Omental fat pad (tissue), 4 donors: Measurements from ENCODE around the gene MGMT. TPM values are rescaled to one million over a fixed set of nuclear protein-coding genes. Genes with fewer than 3 reads are reported as not detected.

Experiments used
- ATAC-seq: fragments of 150-250 bp; one replicate; pipeline ENCODE4 v1.9.1; 2016; ENCODE audit warnings: mild to moderate bottlenecking, moderate library complexity; ENCODE audit not compliant: low FRiP score
- DNase-seq: peaks from one replicate; pipeline ENCODE4 v3.0.0-alpha.2; 2019; ENCODE audit warnings: low spot score
- total RNA-seq, 4 donors: library from RNA; depleted of rRNA; stranded (reverse); fragments of >200 nt; gene quantifications; one replicate each; pipeline ENCODE4 v1.1.0, GENCODE V29; 2016
- TF ChIP-seq, protein P1 (sequence below), 3 donors: fragments of 450-650 bp; IDR thresholded peaks; one replicate each; pipeline ENCODE4 v1.5.1; 2016 to 2017; ENCODE audit warnings: antibody characterized with exemption in 3 of 3, mild to moderate bottlenecking in 3 of 3, moderate library complexity in 2 of 3

MGMT gene
- total RNA-seq, 4 donors from 2014 or later, result 27.3 to 56.6 (median 35.4) TPM

DNA sequence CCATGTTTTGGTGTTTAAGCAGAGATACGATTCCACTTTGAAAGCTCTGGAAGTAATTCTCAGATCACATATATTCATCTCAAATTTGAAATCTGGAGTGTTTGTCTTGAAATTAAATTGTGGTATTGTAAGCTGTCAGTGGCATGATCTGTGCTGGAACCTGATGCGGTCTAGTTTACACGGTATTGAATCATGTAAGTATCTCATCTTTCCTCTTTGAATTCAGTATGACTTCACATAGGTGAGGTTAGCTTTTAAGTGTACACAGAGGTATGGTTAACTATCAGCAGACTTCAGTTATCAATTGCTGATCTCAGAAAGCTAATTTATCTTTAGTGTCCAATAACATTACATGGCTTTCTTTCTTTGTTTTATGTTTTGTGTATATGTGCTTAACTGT, 155.2 kb downstream of the MGMT start:
- DNase-seq (no peak), ATAC-seq (no peak)
- TF ChIP-seq, protein P1, sequence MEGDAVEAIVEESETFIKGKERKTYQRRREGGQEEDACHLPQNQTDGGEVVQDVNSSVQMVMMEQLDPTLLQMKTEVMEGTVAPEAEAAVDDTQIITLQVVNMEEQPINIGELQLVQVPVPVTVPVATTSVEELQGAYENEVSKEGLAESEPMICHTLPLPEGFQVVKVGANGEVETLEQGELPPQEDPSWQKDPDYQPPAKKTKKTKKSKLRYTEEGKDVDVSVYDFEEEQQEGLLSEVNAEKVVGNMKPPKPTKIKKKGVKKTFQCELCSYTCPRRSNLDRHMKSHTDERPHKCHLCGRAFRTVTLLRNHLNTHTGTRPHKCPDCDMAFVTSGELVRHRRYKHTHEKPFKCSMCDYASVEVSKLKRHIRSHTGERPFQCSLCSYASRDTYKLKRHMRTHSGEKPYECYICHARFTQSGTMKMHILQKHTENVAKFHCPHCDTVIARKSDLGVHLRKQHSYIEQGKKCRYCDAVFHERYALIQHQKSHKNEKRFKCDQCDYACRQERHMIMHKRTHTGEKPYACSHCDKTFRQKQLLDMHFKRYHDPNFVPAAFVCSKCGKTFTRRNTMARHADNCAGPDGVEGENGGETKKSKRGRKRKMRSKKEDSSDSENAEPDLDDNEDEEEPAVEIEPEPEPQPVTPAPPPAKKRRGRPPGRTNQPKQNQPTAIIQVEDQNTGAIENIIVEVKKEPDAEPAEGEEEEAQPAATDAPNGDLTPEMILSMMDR (IDR thresholded peaks at IDR 0.05), result no peak

DNA sequence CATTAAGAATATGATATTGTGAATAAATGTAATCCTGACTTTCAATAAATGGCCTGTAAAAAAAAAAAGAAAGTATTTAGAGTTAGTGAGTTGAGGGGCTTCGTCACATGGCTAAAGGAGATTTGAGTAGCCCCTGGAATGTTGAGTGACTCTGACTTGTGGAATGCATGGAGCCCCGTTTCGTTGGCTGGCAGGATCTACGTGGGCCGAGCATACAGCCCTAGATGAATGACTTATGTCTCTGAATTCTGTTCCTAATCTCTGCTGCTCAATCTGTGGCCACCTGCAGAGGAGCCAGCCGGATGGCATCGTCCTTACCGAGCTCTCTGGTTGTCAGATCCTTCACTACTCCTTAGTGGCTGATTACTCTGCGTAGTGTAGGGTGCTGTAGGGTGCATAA, 155.7 kb downstream of the MGMT start:
- TF ChIP-seq, protein P1 (IDR thresholded peaks at IDR 0.05), result no peak
- ATAC-seq (no peak), DNase-seq (no peak)

DNA sequence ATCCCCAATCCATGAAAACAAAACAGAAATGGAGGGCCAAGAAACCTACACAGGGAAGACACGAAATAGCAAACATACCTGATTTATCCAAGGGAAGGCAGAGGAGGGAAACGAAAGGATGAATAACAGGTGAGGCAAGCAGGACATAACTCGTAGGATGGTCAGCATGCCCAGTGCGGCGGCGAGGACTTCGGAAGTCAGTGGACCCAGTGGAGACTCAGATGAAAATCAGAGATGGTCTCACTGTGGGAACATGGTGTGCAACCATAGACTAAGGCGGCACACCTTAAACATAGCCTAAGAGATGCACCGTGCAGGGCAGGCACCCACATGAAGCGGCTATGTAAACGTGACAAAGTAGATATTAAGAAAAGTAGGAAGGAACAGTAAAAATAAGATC, 157.5 kb downstream of the MGMT start:
- ATAC-seq, result no peak
- TF ChIP-seq, protein P1 (IDR thresholded peaks at IDR 0.05), result no peak
- DNase-seq, result no peak

- DNase-seq (no peak), ATAC-seq (no peak)
- TF ChIP-seq, protein P1 (IDR thresholded peaks at IDR 0.05), result no peak
Observed at GRCh38 chr10:129626309-129626708, 159.3 kb downstream of the MGMT start.

DNA sequence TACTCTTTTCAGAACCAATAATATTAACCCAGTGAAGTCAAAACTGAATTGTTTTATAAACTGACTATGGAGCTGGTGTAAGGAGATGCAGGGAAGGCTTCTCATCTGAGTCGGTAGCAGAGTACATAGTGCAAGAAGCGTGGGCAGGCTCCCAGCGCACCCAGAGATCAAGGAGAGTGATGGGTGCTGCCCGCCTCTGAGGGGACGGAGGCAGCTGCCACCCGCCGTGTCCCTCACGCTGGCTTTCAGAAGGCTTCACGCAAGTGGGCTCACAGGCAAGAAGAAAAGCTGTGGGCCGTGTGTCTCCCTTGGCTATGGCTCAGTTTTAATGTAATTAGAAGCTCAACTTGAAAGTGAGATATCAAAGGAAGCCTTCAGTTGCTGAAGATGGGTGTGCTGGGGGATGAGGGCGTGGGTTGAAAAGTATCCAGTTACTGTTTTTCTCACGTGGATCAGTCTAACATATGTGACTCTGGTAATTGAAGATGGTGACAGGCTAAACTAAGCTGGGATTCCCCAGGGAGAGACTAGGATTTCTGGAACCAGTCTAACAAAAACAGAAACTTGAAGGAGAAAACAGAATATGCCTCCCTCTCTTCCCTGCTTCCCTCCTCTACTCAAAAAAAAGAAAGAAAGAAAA, 159.9 kb downstream of the MGMT start:
- no peak for ATAC-seq
- TF ChIP-seq, protein P1 (IDR thresholded peaks at IDR 0.05), result no peak
- no peak for DNase-seq

- DNase-seq (no peak), ATAC-seq (no peak)
- TF ChIP-seq, protein P1 (IDR thresholded peaks at IDR 0.05), result no peak
Observed at GRCh38 chr10:129627442-129627841, 160.4 kb downstream of the MGMT start.

GRCh38 chr10:129628823-129629222, 161.8 kb downstream of the MGMT start:
- ATAC-seq (no peak), DNase-seq (no peak)
- TF ChIP-seq, protein P1 (IDR thresholded peaks at IDR 0.05), result no peak
